Measurements from ENCODE around the gene TMED9. TPM values are rescaled to one million over a fixed set of nuclear protein-coding genes. Genes with fewer than 3 reads are reported as not detected.
A peak's percentile ranks its signal among the peaks of the same experiment; 100 is the strongest.

The TMED9 gene
- total RNA-seq, 1 experiment from 2014 or later, result 70.9 TPM

DNA sequence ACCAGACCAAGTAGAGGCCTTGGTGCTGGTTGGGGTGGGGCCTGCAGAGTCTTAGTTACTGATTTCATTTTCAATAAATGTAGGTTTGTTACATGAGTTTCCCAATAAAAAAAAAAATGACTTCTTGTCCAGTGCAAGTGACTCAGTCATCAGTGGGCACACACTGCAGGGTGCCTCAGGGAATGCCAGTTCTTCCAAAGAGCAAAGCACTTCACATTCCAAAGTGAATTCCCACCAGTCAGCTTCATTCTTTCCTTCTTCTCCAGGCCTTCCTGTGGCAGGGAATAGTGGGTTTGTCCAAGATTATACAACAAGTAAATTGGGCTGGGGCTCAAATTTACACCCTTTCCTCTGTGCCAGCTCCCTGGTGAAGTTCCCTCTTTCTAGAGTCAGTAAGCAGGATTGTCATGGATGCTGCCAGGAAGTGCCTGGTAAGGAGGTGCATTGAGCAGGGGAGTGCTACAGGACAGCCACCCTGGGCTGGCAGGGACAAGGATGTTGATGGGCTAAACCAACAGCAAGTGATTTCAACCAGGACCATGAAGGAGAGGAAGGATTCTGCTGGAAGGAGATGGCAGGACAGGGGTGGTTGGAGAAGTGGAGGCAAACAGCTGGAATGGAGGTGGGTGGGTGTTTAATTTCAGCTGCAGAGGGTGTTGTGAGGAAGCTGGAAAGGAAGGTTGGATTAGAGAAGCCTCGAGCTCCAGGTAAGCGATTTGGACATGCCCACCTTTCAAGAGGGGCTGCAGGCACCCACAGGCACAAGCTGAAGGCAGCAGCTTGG is 4.2 kb downstream of the TMED9 start:
- H3K27me3 ChIP-seq, result no peaks in the 10 kb centered on the region
- no peaks in the 10 kb centered on the region for H3K9me3 ChIP-seq (replicated peaks)
- no peak overlapping the region for H3K27ac ChIP-seq
- peaks cover 32% of the 10 kb centered on the region for H3K36me3 ChIP-seq
- H3K4me3 ChIP-seq, result no peak overlapping the region
- DNase-seq, result no peak
- H3K4me1 ChIP-seq, result 0 out of 2 replicates have a peak, but pooled peaks cover 4% of the 10 kb centered on the region

DNA sequence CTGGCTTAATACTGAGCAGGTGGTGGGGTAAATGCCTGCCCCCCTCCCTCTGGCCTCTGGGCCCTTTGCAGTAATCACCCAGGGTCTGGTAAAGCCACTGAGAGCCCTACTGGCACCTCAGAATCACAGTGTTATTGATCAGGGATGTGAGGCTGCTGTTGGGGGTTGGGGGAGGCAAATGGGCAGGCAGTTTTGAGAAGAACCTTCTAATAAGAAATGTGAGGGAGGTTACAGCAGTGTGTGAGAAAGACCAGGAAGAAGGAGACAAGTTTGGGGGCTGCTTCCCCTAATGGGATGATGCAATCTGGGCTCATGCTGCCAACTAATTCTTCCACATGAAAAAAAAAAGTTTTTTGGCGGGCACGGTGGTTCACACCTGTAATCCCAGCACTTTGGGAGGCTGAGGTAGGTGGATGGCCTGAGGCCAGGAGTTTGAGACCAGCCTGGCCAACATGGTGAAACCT is 4.8 kb downstream of the TMED9 start:
- no peak overlapping the region for H3K27ac ChIP-seq
- H3K9me3 ChIP-seq (replicated peaks), result no peaks in the 10 kb centered on the region
- DNase-seq, result no peak
- no peaks in the 10 kb centered on the region for H3K27me3 ChIP-seq
- H3K4me3 ChIP-seq, result no peak overlapping the region
- 0 out of 2 replicates have a peak, but pooled peaks cover 4% of the 10 kb centered on the region for H3K4me1 ChIP-seq
- H3K36me3 ChIP-seq, result peaks cover 32% of the 10 kb centered on the region

DNA sequence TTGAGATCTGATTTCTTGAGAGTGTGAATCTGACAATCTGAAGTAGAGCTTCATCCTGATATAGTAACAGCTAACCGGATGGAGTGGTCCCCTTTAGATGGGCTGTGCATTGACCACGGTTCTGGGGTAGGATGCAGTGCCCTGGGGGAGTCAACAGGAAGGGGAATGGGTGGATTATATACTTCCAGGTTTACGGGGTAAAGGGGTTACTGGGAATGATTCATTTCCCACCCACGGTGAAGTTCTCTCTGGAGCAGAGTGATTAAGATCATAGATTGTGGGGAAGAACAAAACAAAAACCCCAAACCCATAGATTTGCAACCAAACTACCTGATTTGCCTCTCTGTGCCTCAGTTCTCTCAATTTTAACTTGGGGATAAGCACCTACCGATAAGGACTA is 6.5 kb downstream of the TMED9 start:
- no peak overlapping the region for H3K27ac ChIP-seq
- no peak for DNase-seq
- H3K4me1 ChIP-seq, result 0 out of 2 replicates have a peak, but pooled peaks cover 4% of the 10 kb centered on the region
- H3K9me3 ChIP-seq (replicated peaks), result no peaks in the 10 kb centered on the region
- peaks cover 31% of the 10 kb centered on the region for H3K36me3 ChIP-seq
- no peak overlapping the region for H3K4me3 ChIP-seq
- H3K27me3 ChIP-seq, result no peaks in the 10 kb centered on the region

DNA sequence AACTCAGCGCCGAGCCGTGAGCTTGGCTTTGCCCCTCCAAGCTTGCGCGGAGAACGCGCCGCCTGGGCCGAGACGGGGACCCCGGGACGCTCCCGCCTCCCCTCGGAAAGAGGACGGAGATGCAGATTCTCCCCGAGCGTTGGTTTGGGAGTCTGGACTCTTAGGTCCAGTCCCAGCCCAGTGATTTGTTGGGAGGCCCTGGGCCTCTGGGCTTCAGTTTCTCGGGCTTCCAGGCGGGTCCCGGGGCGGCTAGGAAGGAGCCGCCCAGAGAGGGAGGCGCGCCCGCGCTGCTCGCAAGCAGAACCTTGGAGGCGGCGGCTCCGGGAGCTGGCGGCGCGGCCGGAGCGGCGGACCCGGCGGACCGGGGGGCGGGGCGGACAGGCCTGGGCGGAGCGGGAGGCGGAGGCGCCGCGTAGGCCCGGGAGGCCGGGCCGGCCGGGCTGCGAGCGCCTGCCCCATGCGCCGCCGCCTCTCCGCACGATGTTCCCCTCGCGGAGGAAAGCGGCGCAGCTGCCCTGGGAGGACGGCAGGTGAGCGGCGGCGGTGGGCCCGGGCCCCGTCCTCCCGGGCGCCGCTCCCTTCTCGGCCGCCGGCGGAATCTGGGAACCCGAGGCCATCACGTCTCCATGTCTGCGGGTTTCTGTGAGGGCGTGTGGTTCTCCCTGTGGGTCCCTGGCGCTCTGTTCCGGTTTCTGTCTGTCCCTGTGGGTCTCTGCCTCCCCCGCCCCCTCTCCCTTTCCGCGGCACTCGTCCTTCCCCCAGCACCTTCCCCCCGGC is 7.9 kb downstream of the TMED9 start, which contains the start of gene B4GALT7:
B4GALT7 (plus strand) TSS at position 402 of the 777 bp plus-strand sequence; CDS start at position 481, 79 bp downstream.
- H3K27ac ChIP-seq, result peak within 1 kb of the TSS; percentile 69
- peak within 1 kb of the TSS; percentile 96 for H3K4me3 ChIP-seq
- peaks cover 17% of the 10 kb centered on the region for H3K36me3 ChIP-seq

DNA sequence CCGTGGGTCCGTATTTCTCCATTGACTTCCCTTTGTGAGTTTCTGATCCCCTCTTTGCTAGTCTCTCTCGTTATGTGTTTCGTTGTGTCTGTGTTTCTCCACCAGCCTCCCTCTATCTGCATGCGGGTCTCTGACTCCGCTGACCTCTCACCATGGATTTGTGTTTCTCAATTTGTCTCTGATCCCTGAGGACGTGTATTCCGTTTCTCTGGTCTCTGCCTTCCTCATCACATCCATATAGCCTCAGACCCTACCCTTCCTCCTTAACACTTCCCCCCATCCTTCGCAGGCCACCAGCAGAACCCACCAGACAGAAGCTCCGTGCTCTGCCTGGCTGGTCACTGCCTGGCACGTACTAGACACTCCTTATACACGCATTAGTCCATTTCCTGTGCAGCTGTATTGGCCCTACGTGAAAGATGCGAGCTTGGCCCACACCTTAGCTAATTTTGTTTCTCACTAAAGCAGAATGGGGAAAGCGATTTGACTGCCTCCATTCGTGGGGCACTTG is 8.6 kb downstream of the TMED9 start:
- Histone ChIP-seq H3K27ac (peak overlapping the region; percentile 69), H3K4me1 (0 out of 2 replicates have a peak, but pooled peaks cover 4% of the 10 kb centered on the region), H3K4me3 (peak overlapping the region; percentile 96), H3K9me3 (replicated peaks) (no peaks in the 10 kb centered on the region), H3K27me3 (no peaks in the 10 kb centered on the region), H3K36me3 (peaks cover 10% of the 10 kb centered on the region)
- DNase-seq, result no peak

More for the DNA sequence above, 7.9 kb downstream of the TMED9 start, which contains the start of gene B4GALT7:
- Histone ChIP-seq H3K27me3 (no peaks in the 10 kb centered on the region), H3K4me1 (0 out of 2 replicates have a peak, but pooled peaks cover 4% of the 10 kb centered on the region), H3K9me3 (replicated peaks) (no peaks in the 10 kb centered on the region)
- DNase-seq, result peak; percentile 83 to 88

DNA sequence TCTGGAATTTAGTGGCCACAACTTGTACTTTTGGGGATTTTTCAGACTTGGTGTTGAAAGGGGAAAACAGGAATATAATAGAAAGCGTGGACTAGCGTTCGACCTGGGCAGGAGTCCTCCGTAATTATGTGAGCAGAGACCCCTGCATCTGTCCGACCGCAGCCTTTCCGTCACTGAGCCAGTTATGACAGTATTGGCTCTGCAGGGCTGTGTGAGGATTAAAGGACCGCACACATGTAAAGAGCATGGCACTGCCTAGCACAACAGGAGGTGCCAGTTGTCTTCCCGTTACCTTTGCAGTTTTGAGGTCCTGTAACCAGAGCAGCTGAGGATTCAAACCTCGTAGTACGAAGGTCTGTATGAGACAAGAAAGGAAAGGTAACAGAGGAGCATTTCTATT is 9.1 kb downstream of the TMED9 start:
- Histone ChIP-seq H3K4me1 (0 out of 2 replicates have a peak, but pooled peaks cover 4% of the 10 kb centered on the region), H3K36me3 (peaks cover 5% of the 10 kb centered on the region; the same call in 1 of the 2 replicates), H3K4me3 (no peak overlapping the region), H3K9me3 (replicated peaks) (no peaks in the 10 kb centered on the region), H3K27ac (no peak overlapping the region), H3K27me3 (no peaks in the 10 kb centered on the region)
- no peak for DNase-seq

DNA sequence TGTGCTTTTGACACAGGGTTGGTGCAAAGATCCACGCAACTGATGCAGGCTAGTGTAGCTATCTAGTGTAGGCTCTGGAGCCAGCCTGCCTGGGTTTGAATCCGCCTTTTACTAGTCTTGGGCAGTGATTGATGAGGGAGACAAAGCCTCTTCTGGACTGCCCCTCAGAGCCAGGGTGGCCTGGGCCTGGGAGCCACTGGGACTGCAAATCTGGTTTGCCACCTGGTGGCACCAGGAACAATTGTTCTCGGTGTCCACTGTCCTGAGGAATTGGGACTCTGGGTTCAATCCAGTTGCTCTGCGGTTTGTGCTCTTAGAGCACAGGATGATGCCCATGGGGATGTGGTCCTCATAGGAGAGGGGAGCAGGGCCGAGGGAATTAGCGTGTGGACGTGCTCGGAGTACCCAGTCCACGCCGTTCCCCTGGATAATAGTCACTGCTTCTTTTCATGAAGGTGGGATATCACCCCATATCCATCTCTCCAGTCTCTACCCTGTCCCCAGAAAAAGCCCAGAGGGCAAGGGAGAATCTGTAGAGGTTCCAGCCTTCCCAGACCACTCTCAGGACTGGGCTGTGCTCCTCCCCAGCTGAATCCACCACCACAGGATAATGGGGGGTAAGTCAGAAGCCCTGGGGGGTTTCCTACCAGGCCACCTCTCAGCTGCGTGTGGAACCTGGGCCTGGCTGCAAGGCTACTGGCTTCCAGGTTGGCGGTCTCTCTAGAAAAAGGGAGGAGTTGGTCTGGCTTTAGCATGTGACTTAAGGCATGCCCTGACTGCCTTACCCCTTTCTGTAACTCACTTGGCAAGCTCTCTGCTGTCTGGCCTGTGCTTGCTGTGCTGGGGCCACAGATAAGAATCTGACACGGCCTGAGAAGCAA is 9.8 kb downstream of the TMED9 start:
- no peaks in the 10 kb centered on the region for H3K9me3 ChIP-seq (replicated peaks)
- H3K27ac ChIP-seq, result no peak overlapping the region
- no peaks in the 10 kb centered on the region for H3K27me3 ChIP-seq
- peak in 1 of 2 experiments; percentile 26 for DNase-seq
- 0 out of 2 replicates have a peak, but pooled peaks cover 4% of the 10 kb centered on the region for H3K4me1 ChIP-seq
- H3K4me3 ChIP-seq, result no peak overlapping the region
- H3K36me3 ChIP-seq, result no peaks in the 10 kb centered on the region

DNA sequence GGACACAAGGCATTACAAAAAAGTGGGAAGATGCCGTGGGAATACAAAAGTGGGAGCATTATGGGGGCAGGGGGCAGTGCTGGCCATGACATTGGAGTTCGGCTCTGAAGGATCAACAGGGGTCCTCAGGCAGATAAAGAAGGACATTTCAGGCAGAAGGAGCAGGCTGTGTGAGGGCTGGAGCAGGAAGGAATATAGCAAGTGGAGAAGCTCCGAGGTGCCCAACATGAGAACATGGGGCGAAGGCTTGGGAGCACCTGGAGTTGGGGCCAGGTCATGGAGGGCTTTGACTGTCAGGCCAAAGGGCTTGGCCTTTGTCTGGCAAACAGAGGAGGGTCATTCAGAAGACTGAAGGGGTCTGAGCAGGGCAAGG is 10.4 kb downstream of the TMED9 start:
- no peak overlapping the region for H3K4me3 ChIP-seq
- 0 out of 2 replicates have a peak, but pooled peaks cover 4% of the 10 kb centered on the region for H3K4me1 ChIP-seq
- DNase-seq, result no peak
- H3K27me3 ChIP-seq, result no peaks in the 10 kb centered on the region
- H3K27ac ChIP-seq, result no peak overlapping the region
- no peaks in the 10 kb centered on the region for H3K36me3 ChIP-seq
- no peaks in the 10 kb centered on the region for H3K9me3 ChIP-seq (replicated peaks)

DNA sequence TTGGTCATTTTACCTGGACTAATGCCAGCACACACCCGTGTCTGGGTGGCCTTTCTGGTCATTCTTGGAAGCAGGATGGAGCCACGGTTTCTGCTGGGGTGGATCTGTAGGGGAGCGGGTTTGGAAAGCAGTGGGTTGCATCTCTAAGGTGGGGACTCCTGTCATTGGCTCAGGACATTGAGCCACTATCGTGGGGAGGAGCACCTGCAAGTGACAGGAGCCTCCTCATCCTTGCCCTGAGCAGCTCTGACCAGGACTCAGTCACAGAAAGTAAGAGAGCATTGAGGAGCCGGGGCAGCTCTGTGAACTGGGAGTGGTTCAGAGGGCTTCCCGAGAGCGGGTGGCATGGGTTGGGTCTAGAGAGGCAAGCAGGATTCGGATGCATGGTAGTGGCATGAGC is 11.6 kb downstream of the TMED9 start:
- no peak overlapping the region for H3K27ac ChIP-seq
- no peaks in the 10 kb centered on the region for H3K27me3 ChIP-seq
- no peak for DNase-seq
- no peaks in the 10 kb centered on the region for H3K9me3 ChIP-seq (replicated peaks)
- no peaks in the 10 kb centered on the region for H3K36me3 ChIP-seq
- H3K4me3 ChIP-seq, result no peak overlapping the region
- H3K4me1 ChIP-seq, result 0 out of 2 replicates have a peak, but pooled peaks cover 7% of the 10 kb centered on the region

DNA sequence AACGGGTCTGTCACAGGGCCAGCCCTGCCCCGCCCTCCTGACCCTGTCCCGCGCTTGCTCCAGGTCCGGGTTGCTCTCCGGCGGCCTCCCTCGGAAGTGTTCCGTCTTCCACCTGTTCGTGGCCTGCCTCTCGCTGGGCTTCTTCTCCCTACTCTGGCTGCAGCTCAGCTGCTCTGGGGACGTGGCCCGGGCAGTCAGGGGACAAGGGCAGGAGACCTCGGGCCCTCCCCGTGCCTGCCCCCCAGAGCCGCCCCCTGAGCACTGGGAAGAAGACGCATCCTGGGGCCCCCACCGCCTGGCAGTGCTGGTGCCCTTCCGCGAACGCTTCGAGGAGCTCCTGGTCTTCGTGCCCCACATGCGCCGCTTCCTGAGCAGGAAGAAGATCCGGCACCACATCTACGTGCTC is 12.1 kb downstream of the TMED9 start:
- 0 out of 2 replicates have a peak, but pooled peaks cover 7% of the 10 kb centered on the region for H3K4me1 ChIP-seq
- no peaks in the 10 kb centered on the region for H3K36me3 ChIP-seq
- no peaks in the 10 kb centered on the region for H3K27me3 ChIP-seq
- no peak for DNase-seq
- no peak overlapping the region for H3K4me3 ChIP-seq
- no peak overlapping the region for H3K27ac ChIP-seq
- no peaks in the 10 kb centered on the region for H3K9me3 ChIP-seq (replicated peaks)

DNA sequence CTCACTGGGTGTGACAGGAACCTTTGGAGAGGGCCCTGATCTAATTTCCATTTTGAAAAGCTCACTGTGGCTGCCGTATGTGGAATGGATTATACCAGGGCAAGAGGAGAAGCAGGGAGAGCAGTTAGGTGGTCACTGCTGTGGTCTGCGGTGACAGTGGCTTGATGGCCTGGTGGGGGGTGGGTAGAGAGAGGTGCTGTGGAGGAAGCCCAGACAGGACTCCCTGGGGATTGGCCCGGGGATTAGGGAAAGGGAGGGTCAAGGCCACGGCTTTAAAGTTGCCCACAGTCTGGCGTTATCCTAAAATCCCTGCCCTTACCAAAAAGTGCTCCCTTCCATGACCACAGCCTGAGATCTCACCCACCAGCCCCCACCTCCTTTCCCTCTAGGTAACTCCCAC is 12.7 kb downstream of the TMED9 start:
- Histone ChIP-seq H3K4me1 (0 out of 2 replicates have a peak, but pooled peaks cover 7% of the 10 kb centered on the region), H3K36me3 (no peaks in the 10 kb centered on the region), H3K9me3 (replicated peaks) (no peaks in the 10 kb centered on the region), H3K4me3 (no peak overlapping the region), H3K27ac (no peak overlapping the region), H3K27me3 (no peaks in the 10 kb centered on the region)
- DNase-seq, result no peak

DNA sequence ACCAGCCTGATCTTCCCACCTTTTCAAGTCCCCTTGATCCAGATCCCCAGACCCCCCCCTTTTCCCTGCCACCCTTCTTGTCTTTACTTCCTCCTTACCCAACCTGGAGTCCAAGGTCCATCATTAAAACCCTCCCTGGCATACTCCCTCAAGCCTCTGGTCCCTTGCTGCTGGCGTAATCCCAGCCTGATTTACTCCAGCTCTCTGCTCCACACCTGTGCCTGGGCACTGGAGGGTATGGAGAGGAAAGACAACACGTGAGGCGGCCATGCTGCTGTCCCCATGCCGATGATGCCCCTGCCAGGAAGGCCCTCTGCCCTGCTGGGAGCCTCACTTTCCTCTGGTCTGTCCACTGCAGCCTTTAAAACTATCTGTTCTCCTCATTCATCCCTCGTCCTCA is 13.1 kb downstream of the TMED9 start:
- no peak for DNase-seq
- no peak overlapping the region for H3K27ac ChIP-seq
- 0 out of 2 replicates have a peak, but pooled peaks cover 7% of the 10 kb centered on the region for H3K4me1 ChIP-seq

DNA sequence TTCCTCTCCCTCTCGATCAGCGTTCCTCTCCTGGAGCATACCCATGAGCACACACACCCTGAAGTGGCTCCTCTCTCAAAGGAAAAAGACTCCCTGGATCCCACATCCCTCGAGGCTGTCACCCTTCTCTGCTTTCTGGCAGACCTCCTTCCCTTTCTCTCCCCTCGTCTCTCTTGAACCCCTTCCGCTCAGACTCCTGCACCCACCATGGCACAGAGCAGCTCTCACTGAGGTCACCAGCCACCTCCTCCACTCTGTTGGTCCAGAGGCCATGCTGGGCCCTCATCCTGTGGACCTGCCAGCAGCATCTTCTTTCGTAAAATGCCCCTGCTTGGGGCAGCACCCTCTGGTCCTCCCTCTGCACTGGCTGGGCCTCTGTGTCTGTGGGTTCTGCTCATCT is 13.7 kb downstream of the TMED9 start:
- Histone ChIP-seq H3K4me3 (no peak overlapping the region), H3K4me1 (0 out of 2 replicates have a peak, but pooled peaks cover 6% of the 10 kb centered on the region), H3K9me3 (replicated peaks) (no peaks in the 10 kb centered on the region), H3K27ac (no peak overlapping the region), H3K36me3 (no peaks in the 10 kb centered on the region), H3K27me3 (no peaks in the 10 kb centered on the region)
- peak in 1 of 2 experiments; percentile 8 for DNase-seq

More for the DNA sequence above, 13.1 kb downstream of the TMED9 start:
- H3K9me3 ChIP-seq (replicated peaks), result no peaks in the 10 kb centered on the region
- H3K27me3 ChIP-seq, result no peaks in the 10 kb centered on the region
- H3K4me3 ChIP-seq, result no peak overlapping the region
- H3K36me3 ChIP-seq, result no peaks in the 10 kb centered on the region

Measured in SJCRH30 (cell line).